ENCODE data around the gene INSR.

GRCh38 chr19:7251494-7251893, 42.7 kb downstream of the INSR start:
- TF ChIP-seq ZNF324 (tag by site-specific recombination; IDR thresholded peaks at IDR 0.05) (no peak), INSM2 (tag by site-specific recombination; IDR thresholded peaks at IDR 0.05) (no peak), CTCF (tag by site-specific recombination; IDR thresholded peaks at IDR 0.05) (no peak), SP2 (tag by site-specific recombination; IDR thresholded peaks at IDR 0.05) (no peak), ZBTB20 (tag by site-specific recombination; IDR thresholded peaks at IDR 0.05) (no peak), ZNF362 (tag by site-specific recombination; IDR thresholded peaks at IDR 0.05) (no peak), ZNF426 (tag by site-specific recombination; IDR thresholded peaks at IDR 0.05) (no peak), PRDM10 (tag by site-specific recombination; IDR thresholded peaks at IDR 0.05) (no peak)
